Omental fat pad (tissue), 4 donors: ENCODE measurements around the gene MRPL12. TPM values are rescaled to one million over a fixed set of nuclear protein-coding genes. Genes with fewer than 3 reads are reported as not detected.

Source experiments
- ATAC-seq: fragments of 150-250 bp; one replicate; pipeline ENCODE4 v1.9.1; 2016; ENCODE audit warnings: mild to moderate bottlenecking, moderate library complexity; ENCODE audit not compliant: low FRiP score
- DNase-seq: peaks from one replicate; pipeline ENCODE4 v3.0.0-alpha.2; 2019; ENCODE audit warnings: low spot score
- total RNA-seq, 4 donors: library from RNA; depleted of rRNA; stranded (reverse); fragments of >200 nt; gene quantifications; one replicate each; pipeline ENCODE4 v1.1.0, GENCODE V29; 2016
- TF ChIP-seq, protein P1 (sequence below), 3 donors: fragments of 450-650 bp; IDR thresholded peaks; one replicate each; pipeline ENCODE4 v1.5.1; 2016 to 2017; ENCODE audit warnings: antibody characterized with exemption in 3 of 3, mild to moderate bottlenecking in 3 of 3, moderate library complexity in 2 of 3

MRPL12 gene
- total RNA-seq, 4 donors from 2014 or later: 31.4 to 55.8 (median 49.2) TPM

- ATAC-seq (no peak), DNase-seq (no peak)
- TF ChIP-seq, protein P1, sequence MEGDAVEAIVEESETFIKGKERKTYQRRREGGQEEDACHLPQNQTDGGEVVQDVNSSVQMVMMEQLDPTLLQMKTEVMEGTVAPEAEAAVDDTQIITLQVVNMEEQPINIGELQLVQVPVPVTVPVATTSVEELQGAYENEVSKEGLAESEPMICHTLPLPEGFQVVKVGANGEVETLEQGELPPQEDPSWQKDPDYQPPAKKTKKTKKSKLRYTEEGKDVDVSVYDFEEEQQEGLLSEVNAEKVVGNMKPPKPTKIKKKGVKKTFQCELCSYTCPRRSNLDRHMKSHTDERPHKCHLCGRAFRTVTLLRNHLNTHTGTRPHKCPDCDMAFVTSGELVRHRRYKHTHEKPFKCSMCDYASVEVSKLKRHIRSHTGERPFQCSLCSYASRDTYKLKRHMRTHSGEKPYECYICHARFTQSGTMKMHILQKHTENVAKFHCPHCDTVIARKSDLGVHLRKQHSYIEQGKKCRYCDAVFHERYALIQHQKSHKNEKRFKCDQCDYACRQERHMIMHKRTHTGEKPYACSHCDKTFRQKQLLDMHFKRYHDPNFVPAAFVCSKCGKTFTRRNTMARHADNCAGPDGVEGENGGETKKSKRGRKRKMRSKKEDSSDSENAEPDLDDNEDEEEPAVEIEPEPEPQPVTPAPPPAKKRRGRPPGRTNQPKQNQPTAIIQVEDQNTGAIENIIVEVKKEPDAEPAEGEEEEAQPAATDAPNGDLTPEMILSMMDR (IDR thresholded peaks at IDR 0.05): no peak
These were observed 10.6 kb downstream of the MRPL12 start for GRCh38 chr17:81713556-81714411.

DNA sequence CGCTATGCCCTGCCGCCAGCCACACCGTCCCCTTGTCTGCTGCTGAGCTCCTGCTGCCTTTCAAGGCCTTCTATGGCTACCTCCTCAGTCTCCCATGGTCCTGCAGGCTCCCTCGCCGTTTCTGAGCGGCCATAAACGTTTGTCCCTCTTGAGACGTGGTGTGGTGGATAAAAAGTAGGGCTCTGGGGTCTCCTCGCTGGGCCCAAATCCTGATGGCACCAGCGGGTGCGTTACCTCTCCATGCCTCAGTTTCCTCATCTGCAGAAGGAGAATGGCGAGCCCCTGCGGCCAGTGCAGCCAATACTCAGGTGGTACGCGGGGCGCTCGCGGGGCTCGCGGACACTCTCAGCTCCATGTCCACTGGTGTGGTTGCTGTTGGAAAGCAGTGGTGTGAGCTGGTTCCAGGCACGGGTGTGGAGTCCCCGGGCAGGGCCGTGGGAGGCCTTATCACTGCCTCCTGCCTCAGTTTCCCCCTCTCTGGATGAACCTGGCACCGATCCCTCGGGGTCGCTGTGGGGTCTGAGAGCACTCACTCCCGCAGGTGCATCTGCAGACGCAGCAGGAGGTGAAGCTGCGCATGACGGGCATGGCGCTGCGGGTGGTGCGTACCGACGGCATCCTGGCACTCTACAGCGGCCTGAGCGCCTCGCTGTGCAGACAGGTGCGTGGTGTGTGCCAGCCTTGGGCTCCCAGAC is 11.4 kb downstream of the MRPL12 start:
- ATAC-seq (no peak), DNase-seq (no peak)
- TF ChIP-seq, protein P1 (IDR thresholded peaks at IDR 0.05): no peak

DNA sequence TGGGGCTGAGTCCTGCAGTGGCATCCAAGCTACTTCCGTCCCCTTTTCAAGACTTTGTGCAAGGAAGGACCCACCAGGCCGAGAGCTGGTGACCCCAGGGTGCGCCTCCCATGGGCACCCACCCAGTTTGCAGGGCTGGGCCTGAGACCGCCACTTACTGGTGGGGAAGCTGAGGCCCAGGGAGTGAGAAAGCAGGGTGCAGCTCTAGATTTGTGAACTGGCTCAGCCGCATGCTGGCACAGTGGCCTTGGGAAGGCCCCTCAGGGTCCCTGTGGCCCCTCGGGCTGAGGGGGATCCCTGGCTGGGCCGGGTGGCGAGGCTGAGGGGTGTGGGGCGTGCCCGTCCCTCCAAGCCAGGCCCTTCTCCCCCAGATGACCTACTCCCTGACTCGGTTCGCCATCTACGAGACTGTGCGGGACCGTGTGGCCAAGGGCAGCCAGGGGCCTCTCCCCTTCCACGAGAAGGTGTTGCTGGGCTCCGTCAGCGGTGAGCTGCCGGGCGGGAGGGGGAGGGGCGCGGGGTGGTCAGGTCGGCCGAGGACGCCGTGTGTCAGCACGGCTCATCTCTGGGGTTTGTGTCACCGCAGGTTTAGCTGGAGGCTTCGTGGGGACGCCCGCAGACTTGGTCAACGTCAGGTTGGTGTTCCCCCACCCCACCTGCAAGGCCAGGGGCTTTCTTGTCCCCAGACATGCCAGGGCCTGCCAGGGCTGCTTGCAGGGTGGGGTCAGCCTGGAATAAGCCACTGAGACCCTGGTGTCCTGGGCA is 12.1 kb downstream of the MRPL12 start:
- no peak for DNase-seq
- no peak for ATAC-seq
- TF ChIP-seq, protein P1 (IDR thresholded peaks at IDR 0.05): no peak

- ATAC-seq (no peak), DNase-seq (no peak)
- TF ChIP-seq, protein P1 (IDR thresholded peaks at IDR 0.05): no peak
These were observed 12.9 kb downstream of the MRPL12 start for GRCh38 chr17:81715872-81716673.

DNA sequence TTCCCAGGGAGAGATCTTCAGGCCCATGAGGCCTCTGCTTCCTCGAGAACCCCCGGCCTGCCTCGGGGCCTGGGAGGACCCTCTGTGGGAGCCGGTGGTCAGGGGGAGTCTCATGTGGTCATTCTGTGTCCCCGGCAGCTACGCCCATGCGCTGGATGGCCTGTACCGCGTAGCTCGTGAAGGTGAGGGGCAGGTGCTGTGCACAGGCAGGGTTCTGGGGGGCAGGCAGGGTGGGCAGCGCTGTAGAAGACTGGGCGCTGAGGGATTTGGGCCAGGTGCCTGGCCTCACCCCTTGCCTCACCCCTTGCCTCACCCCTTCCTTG is 13.5 kb downstream of the MRPL12 start:
- no peak for DNase-seq

More for the DNA sequence above, 13.5 kb downstream of the MRPL12 start:
- no peak for ATAC-seq
- TF ChIP-seq, protein P1 (IDR thresholded peaks at IDR 0.05): no peak
